Osteoblast (primary cell): ENCODE results near the gene C16orf96. TPM values are rescaled to one million over a fixed set of nuclear protein-coding genes. Genes with fewer than 3 reads are reported as not detected.
A peak's percentile ranks its signal among the peaks of the same experiment; 100 is the strongest.

Experiments
- DNase-seq: peaks from one replicate; pipeline ENCODE4 v3.0.0; 2011; ENCODE audit warnings: low spot score, mixed read lengths; ENCODE audit not compliant: insufficient read length; ENCODE audit errors: missing footprints
- H2AFZ ChIP-seq: 2 replicates; pipeline ENCODE4 v1.6.0; 2011; ENCODE audit warnings: mild to moderate bottlenecking, low read length
- H3K27ac ChIP-seq: 2 replicates; pipeline ENCODE4 v1.5.1; 2011; ENCODE audit warnings: mild to moderate bottlenecking, low read depth, low read length, moderate library complexity
- H3K27me3 ChIP-seq: 2 replicates; pipeline ENCODE4 v1.6.0; 2012; ENCODE audit warnings: mild to moderate bottlenecking, control low read depth, inconsistent platforms, low read length, moderate library complexity; ENCODE audit not compliant: insufficient read depth
- H3K36me3 ChIP-seq: 2 replicates; pipeline ENCODE4 v1.5.1; 2011; ENCODE audit warnings: mild to moderate bottlenecking, low read length, control low read depth, moderate library complexity; ENCODE audit not compliant: insufficient read depth
- H3K4me1 ChIP-seq: 2 replicates; pipeline ENCODE4 v1.5.1; 2011; ENCODE audit warnings: mild to moderate bottlenecking, low read length, control low read depth, moderate library complexity; ENCODE audit not compliant: insufficient read depth
- H3K4me2 ChIP-seq: 2 replicates; pipeline ENCODE4 v1.6.0; 2011; ENCODE audit warnings: mild to moderate bottlenecking, low read length; ENCODE audit not compliant: insufficient read depth
- H3K4me3 ChIP-seq: fragments of 200-600 bp; sonication (generic); 3 replicates; pipeline ENCODE4 v1.5.1; 2012; ENCODE audit warnings: mild to moderate bottlenecking, low read length, inconsistent platforms; ENCODE audit not compliant: insufficient read depth
- H3K79me2 ChIP-seq: 2 replicates; pipeline ENCODE4 v1.6.0; 2012; ENCODE audit warnings: mild to moderate bottlenecking, low read length, control low read depth, inconsistent platforms; ENCODE audit not compliant: insufficient read depth
- H3K9me3 ChIP-seq: 2 replicates; pipeline ENCODE4 v1.5.1; 2011; ENCODE audit warnings: low read depth, low read length, control low read depth
- H4K20me1 ChIP-seq: 2 replicates; pipeline ENCODE4 v1.6.0; 2012; ENCODE audit warnings: mild to moderate bottlenecking, low read length, control low read depth; ENCODE audit not compliant: insufficient read depth
- total RNA-seq: library from RNA; depleted of rRNA; stranded (reverse); fragments of >200 nt; gene quantifications from 2 replicates; pipeline ENCODE4 v1.2.3, GENCODE V29; 2012
- TF ChIP-seq, protein P1 (sequence below): IDR thresholded peaks from 2 replicates; pipeline ENCODE4 v1.5.1; 2011; ENCODE audit warnings: mild to moderate bottlenecking, low read depth, low read length, moderate library complexity; ENCODE audit errors: extremely low read depth

Gene C16orf96
- total RNA-seq, result under 0.01 TPM in 1 of 2 replicates, not detected in the other

DNA sequence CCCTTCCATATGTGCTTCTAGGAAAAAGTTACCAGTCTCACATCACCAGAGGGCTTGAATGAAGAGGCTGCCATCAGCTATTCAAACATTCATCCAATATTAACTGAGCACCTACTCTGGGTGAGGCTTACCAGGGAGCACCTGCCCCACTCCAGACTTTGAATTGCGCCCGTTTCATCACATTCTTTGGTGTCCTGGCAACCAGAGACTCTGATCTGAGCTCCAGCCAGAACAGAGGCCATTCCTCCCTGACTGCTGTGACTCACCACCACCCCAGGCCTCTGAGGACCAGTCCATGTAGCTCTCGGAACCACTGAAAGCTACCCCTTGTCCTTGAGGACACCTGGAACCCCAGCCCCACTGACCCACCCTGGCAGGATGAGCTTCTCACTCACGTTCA lies at the start of gene C16orf96:
Gene C16orf96 (plus strand): TSS at position 229 of the 400 bp plus-strand sequence. CDS start 150 bp downstream, at position 379.
- Histone ChIP-seq H3K4me2 (no peak within 1 kb of the TSS), H3K27ac (no peak within 1 kb of the TSS), H4K20me1 (no peaks in the 10 kb centered on the region), H3K36me3 (no peaks in the 10 kb centered on the region), H3K27me3 (peaks cover 16% of the 10 kb centered on the region), H2AFZ (no peak within 1 kb of the TSS), H3K4me1 (no peaks in the 10 kb centered on the region), H3K9me3 (no peaks in the 10 kb centered on the region), H3K4me3 (no peak within 1 kb of the TSS), H3K79me2 (no peaks in the 10 kb centered on the region)
- TF ChIP-seq, protein P1, sequence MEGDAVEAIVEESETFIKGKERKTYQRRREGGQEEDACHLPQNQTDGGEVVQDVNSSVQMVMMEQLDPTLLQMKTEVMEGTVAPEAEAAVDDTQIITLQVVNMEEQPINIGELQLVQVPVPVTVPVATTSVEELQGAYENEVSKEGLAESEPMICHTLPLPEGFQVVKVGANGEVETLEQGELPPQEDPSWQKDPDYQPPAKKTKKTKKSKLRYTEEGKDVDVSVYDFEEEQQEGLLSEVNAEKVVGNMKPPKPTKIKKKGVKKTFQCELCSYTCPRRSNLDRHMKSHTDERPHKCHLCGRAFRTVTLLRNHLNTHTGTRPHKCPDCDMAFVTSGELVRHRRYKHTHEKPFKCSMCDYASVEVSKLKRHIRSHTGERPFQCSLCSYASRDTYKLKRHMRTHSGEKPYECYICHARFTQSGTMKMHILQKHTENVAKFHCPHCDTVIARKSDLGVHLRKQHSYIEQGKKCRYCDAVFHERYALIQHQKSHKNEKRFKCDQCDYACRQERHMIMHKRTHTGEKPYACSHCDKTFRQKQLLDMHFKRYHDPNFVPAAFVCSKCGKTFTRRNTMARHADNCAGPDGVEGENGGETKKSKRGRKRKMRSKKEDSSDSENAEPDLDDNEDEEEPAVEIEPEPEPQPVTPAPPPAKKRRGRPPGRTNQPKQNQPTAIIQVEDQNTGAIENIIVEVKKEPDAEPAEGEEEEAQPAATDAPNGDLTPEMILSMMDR, result no peak
- peak; percentile 90 for DNase-seq

DNA sequence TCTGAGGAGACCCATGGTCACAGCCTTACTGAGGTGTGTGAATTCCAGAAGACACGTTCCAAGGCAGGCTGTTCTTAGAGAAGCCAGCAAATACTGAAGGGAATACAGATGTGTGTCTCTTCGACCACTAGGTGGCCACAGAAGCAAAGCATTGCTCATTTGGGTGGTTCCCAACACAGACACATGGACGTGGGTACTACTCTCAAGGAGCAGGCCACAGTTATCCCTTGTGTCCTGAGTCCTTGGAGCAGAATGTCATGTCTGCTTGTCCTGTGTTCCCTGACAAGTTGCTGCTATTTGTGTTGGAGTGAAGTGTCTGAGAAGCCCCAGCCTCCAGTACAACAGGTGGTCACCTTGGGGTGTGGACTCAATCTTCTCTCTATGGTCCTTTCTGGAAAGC lies 49.7 kb upstream of the C16orf96 start:
- no peaks in the 10 kb centered on the region for H3K27me3 ChIP-seq
- no peak overlapping the region for H3K4me2 ChIP-seq
- peaks cover 38% of the 10 kb centered on the region for H4K20me1 ChIP-seq
- peak; percentile 95 for DNase-seq
- H3K4me3 ChIP-seq, result no peak overlapping the region
- peaks cover 37% of the 10 kb centered on the region for H3K79me2 ChIP-seq
- no peaks in the 10 kb centered on the region for H3K9me3 ChIP-seq
- H2AFZ ChIP-seq, result no peak overlapping the region
- no peak overlapping the region for H3K27ac ChIP-seq
- TF ChIP-seq, protein P1, result peak; percentile 90
- peaks cover 6% of the 10 kb centered on the region for H3K4me1 ChIP-seq
- H3K36me3 ChIP-seq, result peaks cover 45% of the 10 kb centered on the region

GRCh38 chr16:4507588-4508345 lies 48.4 kb upstream of the C16orf96 start:
- TF ChIP-seq, protein P1, result no peak
- Histone ChIP-seq H3K36me3 (peaks cover 56% of the 10 kb centered on the region), H3K27ac (no peak overlapping the region), H3K4me2 (no peak overlapping the region), H3K4me1 (no peaks in the 10 kb centered on the region), H2AFZ (no peak overlapping the region), H3K4me3 (no peak overlapping the region), H3K27me3 (no peaks in the 10 kb centered on the region), H4K20me1 (peaks cover 36% of the 10 kb centered on the region), H3K79me2 (peaks cover 26% of the 10 kb centered on the region), H3K9me3 (no peaks in the 10 kb centered on the region)
- peak; percentile 17 for DNase-seq

GRCh38 chr16:4508806-4509205 lies 47.3 kb upstream of the C16orf96 start:
- H3K4me2 ChIP-seq, result no peak overlapping the region
- no peaks in the 10 kb centered on the region for H3K9me3 ChIP-seq
- TF ChIP-seq, protein P1, result no peak
- peaks cover 27% of the 10 kb centered on the region for H4K20me1 ChIP-seq
- DNase-seq, result no peak
- peaks cover 17% of the 10 kb centered on the region for H3K79me2 ChIP-seq
- H3K4me1 ChIP-seq, result no peaks in the 10 kb centered on the region
- H3K27ac ChIP-seq, result no peak overlapping the region
- no peaks in the 10 kb centered on the region for H3K27me3 ChIP-seq
- no peak overlapping the region for H3K4me3 ChIP-seq
- peaks cover 60% of the 10 kb centered on the region for H3K36me3 ChIP-seq
- no peak overlapping the region for H2AFZ ChIP-seq
